Measurements from ENCODE around the gene CELA3B. TPM values are rescaled to one million over a fixed set of nuclear protein-coding genes. Genes with fewer than 3 reads are reported as not detected.

Gene CELA3B
- total and polyA plus RNA-seq, 2 of the 13 experiments (the other 11 are each of a cell fraction or from before 2014, with no cell fraction given): 0.34 TPM; not detected in 1

DNA sequence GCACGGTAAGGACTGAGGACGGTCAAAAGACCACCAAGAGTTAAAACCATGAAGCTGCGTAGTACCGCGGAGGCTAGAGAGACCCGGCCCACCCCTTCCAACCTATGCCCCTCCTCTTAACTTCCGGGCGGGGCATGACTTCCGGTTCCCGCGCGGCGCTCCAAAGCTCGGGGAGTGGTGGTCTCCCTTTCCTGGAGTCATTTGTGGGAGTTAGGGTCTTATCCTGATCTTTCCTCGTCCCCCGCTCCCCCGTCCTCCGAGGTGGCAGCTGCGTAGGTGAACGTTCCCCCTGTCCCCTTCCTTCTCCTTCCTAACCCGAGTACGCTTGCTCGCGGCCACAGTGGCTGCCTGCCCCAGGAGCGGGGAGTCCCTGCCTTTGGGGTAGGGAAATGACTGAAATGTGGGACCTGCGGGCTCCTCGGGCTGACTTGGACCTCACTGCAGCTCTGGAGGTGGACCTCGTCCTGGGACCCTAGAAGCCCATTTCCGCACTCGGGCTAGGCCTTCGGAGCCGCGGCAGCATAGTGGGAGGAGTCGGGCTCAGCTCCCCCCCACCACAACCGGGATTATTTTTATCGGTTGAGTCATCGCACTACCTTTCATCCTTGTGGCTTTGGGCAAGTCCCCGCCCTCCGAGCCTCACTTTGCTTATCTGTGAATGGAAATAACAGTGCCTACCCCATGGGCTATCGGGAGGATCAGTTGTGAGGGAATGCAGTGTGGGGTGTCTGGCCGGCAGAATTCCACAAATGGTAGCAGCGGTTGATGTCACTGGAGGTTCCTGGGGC, 48.7 kb downstream of the CELA3B start (continued):
- TF ChIP-seq ZNF264 (CRISPR knock-in tag; IDR thresholded peaks at IDR 0.05) (peak; percentile 76; the same call in 1 of the 2 replicates), TBX3 (IDR thresholded peaks at IDR 0.05; ENCODE audit: borderline replicate concordance) (no peak), EP300 (IDR thresholded peaks at IDR 0.05; ENCODE audit: low read depth in 2 of 2, low read length in 2 of 2) (peak in 1 of 2 experiments; percentile 19; a peak in 1 of 4 replicates), EP300 (CRISPR knock-in tag; IDR thresholded peaks at IDR 0.05; ENCODE audit: borderline replicate concordance) (no peak), ZNF234 (CRISPR knock-in tag; conservative IDR thresholded peaks at IDR 0.05) (no peak), ZFP91 (CRISPR knock-in tag; IDR thresholded peaks at IDR 0.05; ENCODE audit: borderline replicate concordance) (peak; percentile 92), ZNF317 (CRISPR knock-in tag; IDR thresholded peaks at IDR 0.05) (0 out of 2 replicates have a peak, but pooled peaks have one; percentile 44), ZSCAN5A (CRISPR knock-in tag; IDR thresholded peaks at IDR 0.05; ENCODE audit: borderline replicate concordance) (0 out of 2 replicates have a peak, but pooled peaks have one; percentile 35), ERF (CRISPR knock-in tag; IDR thresholded peaks at IDR 0.05) (no peak), MZF1 (CRISPR knock-in tag; IDR thresholded peaks at IDR 0.05; ENCODE audit: borderline replicate concordance) (0 out of 2 replicates have a peak, but pooled peaks have one; percentile 52), USF2 (IDR thresholded peaks at IDR 0.05; ENCODE audit: low read depth, low read length) (no peak), USF2 (CRISPR knock-in tag; IDR thresholded peaks at IDR 0.05; ENCODE audit: borderline replicate concordance) (no peak), TIGD3 (CRISPR knock-in tag; IDR thresholded peaks at IDR 0.05; ENCODE audit: borderline replicate concordance) (0 out of 2 replicates have a peak, but pooled peaks have one; percentile 76), CBFB (CRISPR knock-in tag; IDR thresholded peaks at IDR 0.05) (peak; percentile 27; the same call in 1 of the 2 replicates), ZNF614 (CRISPR knock-in tag; IDR thresholded peaks at IDR 0.05; ENCODE audit: borderline replicate concordance) (peak; percentile 19; the same call in 1 of the 2 replicates), ZNF136 (CRISPR knock-in tag; IDR thresholded peaks at IDR 0.05; ENCODE audit: low read depth) (0 out of 2 replicates have a peak, but pooled peaks have one; percentile 65), NR2F6 (IDR thresholded peaks at IDR 0.05) (no peak), NR2F6 (CRISPR knock-in tag; IDR thresholded peaks at IDR 0.05) (no peak), TGIF2 (CRISPR knock-in tag; IDR thresholded peaks at IDR 0.05) (0 out of 2 replicates have a peak, but pooled peaks have one; percentile 41)
- TF ChIP-seq, protein P1, sequence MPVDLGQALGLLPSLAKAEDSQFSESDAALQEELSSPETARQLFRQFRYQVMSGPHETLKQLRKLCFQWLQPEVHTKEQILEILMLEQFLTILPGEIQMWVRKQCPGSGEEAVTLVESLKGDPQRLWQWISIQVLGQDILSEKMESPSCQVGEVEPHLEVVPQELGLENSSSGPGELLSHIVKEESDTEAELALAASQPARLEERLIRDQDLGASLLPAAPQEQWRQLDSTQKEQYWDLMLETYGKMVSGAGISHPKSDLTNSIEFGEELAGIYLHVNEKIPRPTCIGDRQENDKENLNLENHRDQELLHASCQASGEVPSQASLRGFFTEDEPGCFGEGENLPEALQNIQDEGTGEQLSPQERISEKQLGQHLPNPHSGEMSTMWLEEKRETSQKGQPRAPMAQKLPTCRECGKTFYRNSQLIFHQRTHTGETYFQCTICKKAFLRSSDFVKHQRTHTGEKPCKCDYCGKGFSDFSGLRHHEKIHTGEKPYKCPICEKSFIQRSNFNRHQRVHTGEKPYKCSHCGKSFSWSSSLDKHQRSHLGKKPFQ (CRISPR knock-in tag; IDR thresholded peaks at IDR 0.05; ENCODE audit: insufficient replicate concordance): no peak

All from HepG2 (cell line).